GM08714 (cell line): Measurements from ENCODE around the gene ATE1.
"Not testable (repeated sequence)": the region's sequence is repeated elsewhere in the genome, so short reads cannot be mapped to it uniquely, and the experiment has no call there.

Source experiments
- H3K4me3 ChIP-seq: fragments of 200-500 bp; sonication (Bioruptor generic); 2 replicates; pipeline ENCODE4 v1.5.1; 2014; ENCODE audit warnings: mild to moderate bottlenecking, low read length, inconsistent platforms
- ZNF274 ChIP-seq: IDR thresholded peaks from 2 replicates; pipeline ENCODE4 v1.6.1; 2012; ENCODE audit warnings: mild to moderate bottlenecking, low read depth, low read length

ATE1 gene

GRCh38 chr10:121781101-121781500 is 146.7 kb downstream of the ATE1 start:
- no peak for TF ChIP-seq ZNF274
- no peak overlapping the region for H3K4me3 ChIP-seq

DNA sequence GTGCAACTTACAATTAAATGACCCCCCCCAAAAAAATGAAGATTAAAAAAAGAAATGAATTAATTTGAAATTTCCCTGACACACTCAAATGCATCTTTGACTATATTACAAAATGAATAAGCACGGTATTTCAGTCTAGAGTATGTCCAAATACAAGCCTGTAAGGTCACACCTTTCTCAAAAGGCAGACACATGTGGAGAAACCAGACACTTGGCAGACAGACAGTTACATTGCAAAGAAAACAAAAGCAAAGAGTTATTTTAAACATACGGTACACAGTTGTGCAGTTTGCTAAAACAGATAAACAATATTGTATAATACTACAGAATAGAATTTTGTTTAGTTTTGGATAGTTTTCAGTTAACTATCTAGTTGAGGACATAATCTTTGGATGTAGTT is 153.0 kb downstream of the ATE1 start:
- no peak for TF ChIP-seq ZNF274
- H3K4me3 ChIP-seq: no peak overlapping the region

DNA sequence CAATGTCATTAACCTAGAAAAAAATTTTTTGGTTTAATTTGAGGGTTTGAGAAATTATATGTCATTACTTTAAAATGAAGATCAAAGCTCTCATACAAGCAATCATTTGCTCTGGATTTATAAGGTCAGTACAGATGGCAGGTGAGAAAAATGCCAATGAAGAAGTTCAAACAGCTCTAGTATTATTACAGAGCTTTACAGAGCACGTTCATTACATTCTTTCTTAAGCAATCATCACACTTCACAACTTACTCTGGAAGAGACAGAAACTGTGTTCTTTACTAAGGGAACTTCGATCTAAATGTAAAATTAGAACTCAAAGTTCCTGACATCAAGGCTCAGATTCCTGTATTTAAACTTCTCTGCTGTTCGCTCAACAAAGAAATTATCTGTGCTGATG is 153.4 kb downstream of the ATE1 start:
- TF ChIP-seq ZNF274: no peak
- H3K4me3 ChIP-seq: no peak overlapping the region

- TF ChIP-seq ZNF274: no peak
- no peak overlapping the region for H3K4me3 ChIP-seq
Observed at GRCh38 chr10:121772884-121773283, 154.9 kb downstream of the ATE1 start.

DNA sequence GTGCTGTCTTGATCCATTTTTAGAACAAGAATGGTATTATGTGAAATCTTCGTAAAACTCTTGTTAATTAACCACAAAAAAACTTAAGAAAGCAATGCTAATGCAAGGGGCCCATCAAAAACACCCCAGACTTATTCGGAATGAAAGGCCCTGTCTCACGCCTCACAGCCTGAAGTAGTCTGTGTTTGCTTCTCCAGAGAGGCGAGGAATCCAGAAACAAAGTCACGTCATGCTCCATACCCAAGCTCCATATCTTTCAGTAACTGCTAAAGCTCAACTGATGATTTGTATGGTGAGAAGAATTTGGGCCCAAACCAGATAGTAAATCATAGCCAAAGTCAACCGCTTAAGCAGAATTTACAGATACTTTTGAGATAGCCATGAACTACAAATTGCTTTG is 155.4 kb downstream of the ATE1 start:
- TF ChIP-seq ZNF274: no peak
- H3K4me3 ChIP-seq: no peak overlapping the region

DNA sequence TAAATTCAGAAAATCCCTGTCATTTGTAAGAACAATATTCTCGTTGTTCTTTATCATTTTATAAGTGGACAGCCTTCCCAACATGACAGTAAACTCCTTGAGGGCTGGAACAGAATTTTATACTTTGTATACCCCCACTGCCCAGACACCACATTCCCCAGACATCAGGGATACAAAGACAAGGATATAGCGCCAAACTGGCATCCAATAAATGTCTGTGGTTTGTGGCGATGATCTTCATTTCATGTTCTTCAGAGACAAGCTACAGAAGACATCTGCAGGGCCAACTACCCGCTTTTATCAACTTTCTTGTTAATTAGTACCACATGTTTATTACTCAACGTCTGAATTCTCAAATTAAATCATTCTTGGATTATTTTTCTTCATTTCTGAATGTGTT is 155.9 kb downstream of the ATE1 start:
- no peak for TF ChIP-seq ZNF274
- no peak overlapping the region for H3K4me3 ChIP-seq

- TF ChIP-seq ZNF274: no peak
- no peak overlapping the region for H3K4me3 ChIP-seq
Observed at GRCh38 chr10:121766426-121766825, 161.4 kb downstream of the ATE1 start.

DNA sequence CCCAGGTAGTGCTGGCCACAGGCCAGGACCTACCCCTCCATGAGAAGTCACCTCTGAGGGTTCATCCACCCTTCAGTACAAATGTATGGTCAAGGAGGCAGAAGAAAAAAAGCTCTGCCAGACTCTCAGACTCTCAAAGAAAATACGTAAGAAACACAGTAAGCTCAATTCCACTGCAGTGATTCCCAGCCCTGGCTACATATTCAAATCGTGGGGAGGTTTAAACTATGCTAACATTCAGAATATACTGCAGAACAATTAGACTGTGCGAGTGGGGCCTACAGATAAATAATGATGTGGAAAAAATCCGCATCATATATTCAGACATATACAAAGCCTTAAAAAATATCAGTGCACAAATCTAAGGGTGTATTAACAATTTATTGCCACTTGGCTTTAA is 162.6 kb downstream of the ATE1 start:
- H3K4me3 ChIP-seq: no peak overlapping the region
- no peak for TF ChIP-seq ZNF274

- TF ChIP-seq ZNF274: no peak
- no peak overlapping the region for H3K4me3 ChIP-seq
Observed at GRCh38 chr10:121764233-121764942, 163.4 kb downstream of the ATE1 start.

DNA sequence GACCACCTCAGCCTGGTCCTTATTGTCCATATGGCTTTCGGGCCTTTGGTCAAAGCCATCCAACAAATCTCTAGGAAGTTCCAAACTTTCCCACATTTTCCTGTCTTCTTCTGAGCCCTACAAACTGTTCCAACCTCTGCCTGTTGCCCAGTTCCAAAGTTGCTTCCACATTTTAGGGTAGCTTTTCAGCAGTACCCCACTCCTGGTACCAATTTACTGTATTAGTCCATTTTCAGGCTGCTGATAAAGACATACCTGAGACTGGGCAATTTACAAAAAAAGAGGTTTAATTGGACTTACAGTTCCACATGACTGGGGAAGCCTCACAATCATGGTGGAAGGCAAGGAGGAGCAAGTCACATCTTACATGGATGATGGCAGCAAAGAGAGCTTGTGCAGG is 170.6 kb downstream of the ATE1 start:
- H3K4me3 ChIP-seq: not testable (repeated sequence)

- H3K4me3 ChIP-seq: not testable (repeated sequence)
Observed at GRCh38 chr10:121755496-121755895, 172.3 kb downstream of the ATE1 start.

DNA sequence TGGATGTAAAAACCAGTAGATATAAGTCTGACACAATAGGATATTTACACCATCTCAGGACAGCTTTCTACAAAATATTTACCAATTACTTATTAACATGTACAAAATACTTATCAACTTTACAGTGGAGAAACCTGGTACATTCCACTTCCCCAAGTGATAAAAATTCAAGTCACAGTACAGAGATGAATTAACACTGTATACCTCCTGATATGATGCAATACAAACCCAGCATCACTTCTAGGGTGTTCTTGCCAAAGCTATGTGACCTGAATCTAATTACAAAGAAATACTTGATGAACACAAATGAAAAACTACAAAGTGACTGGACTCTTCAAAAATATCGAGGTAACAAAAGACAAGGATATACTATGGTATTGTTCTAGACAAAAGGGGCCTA is 173.2 kb downstream of the ATE1 start:
- TF ChIP-seq ZNF274: no peak
- no peak overlapping the region for H3K4me3 ChIP-seq

DNA sequence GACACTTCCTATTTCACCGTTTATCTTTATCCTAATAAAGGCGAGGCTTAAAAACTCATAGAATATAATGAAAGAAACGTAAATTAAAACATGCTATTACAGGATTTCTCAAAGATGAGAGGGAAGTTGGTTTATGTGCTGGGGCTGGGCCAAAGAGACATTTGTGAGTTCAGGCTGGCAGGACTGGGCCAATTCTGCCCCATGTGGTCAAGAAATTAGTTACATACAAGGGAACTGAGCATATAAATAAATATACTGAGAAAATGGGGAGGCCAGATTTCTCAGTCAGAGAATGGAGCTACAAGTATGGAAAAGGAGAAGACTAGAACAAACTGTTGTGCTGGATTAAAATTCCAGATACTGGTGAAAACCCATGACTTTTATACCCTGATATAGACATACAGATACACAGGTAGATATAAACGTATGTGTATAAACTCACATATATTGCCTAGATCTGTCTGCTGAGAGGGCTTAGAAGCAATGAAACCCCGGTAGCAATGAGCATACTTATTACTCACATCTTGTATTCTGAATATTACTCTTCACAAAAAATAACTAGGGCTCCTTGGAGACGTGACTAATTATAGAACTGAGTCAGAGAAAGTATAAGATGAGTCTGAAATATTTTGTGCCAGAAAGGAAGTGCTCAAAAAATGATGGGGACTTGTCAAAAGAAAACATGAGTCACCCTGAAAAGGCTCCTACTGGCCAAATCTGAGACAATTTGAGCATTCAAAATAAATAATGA is 173.9 kb downstream of the ATE1 start:
- no peak overlapping the region for H3K4me3 ChIP-seq
- no peak for TF ChIP-seq ZNF274

DNA sequence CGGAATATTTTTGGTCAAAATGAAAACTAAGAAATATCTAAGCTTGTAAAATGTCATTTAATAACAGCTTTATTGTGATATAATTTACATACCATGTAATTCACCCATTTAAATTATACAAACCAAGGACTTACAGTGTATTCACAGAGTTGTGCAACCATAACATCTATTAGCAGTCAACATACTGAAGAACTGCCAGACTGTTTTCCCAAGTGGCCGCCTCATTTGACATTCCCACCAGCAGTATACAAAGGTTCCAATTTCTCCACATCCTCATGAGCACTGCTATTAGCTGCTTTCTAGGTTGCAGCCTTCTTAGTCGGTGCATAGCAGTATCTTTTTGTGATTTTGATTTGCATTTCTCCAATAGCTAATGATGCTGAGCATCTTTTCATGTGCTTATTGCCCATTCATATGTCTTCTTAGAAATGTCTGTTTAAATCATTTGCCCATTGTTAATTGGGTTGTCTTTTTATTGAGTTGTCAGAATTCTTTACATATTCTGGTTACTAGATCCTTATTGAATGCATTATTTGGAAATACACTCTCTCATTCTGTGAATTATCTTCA is 176.6 kb downstream of the ATE1 start:
- TF ChIP-seq ZNF274: no peak
- no peak overlapping the region for H3K4me3 ChIP-seq

DNA sequence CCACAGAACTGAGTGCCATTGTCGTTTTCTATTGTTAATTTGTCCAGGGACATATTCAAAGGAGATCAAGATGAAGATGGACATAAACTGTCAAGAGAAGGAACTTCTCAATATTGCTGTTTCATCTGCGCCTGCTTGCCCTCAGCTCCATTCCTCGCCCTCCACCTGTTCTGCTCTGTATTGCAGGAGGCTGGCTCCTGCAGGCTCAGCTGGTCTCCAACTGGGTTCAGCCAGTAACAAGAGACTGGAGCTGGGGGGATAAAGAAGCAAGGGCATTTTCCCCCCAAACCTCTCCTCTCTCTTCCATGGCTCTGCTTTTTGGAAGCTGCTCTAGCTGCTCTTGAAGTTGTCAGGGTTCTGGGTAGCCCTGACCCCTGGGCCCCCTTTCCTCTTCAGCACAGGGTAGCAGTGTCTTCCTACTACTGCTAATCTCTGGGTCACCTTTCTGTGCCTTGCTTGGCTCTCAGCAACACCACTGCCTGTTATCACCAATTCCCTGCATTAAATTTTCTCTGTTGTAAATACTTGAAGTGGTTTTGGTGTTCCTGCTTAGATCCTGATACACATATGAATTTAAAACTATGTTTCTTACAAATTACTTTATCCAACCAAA is 180.6 kb downstream of the ATE1 start:
- TF ChIP-seq ZNF274: no peak
- H3K4me3 ChIP-seq: no peak overlapping the region
